HepG2 (cell line): ENCODE measurements around the gene GLG1. TPM values are rescaled to one million over a fixed set of nuclear protein-coding genes. Genes with fewer than 3 reads are reported as not detected.

ENCODE experiments used
- ATAC-seq: fragments of 200-7000 bp; cut with Tn5 transposase; 3 replicates; pipeline ENCODE4 v1.9.1; 2020; ENCODE audit warnings: mild to moderate bottlenecking, moderate library complexity
- BruUV-seq: library from RNA; stranded (reverse); fragments of 400-500 nt; replicated peaks from 2 replicates; lab custom pipeline; 2021; lab: Mats Ljungman, UMichigan
- CTCF ChIA-PET: fragments of 300-600 bp; formaldehyde crosslinking; extraction: SDS; loops from one replicate; lab custom pipeline; 2021; ENCODE audit warnings: low total read pairs, inconsistent platforms, low intra/inter-chr PET ratio; lab: Yijun Ruan, JAX
- POLR2A ChIA-PET: fragments of 350-600 bp; sonication (Branson Sonifier 250); formaldehyde crosslinking; loops from one replicate; lab custom pipeline; 2020; ENCODE audit warnings: antibody characterized with exemption, inconsistent platforms; lab: Yijun Ruan, JAX
- DNase-seq: peaks from one replicate; pipeline ENCODE4 v3.0.0-alpha.2; 2015; ENCODE audit warnings: low spot score
- FAIRE-seq: peaks from 3 replicates; lab custom pipeline; 2011; peaks lifted over from hg19 to GRCh38; lab: Jason Lieb, UNC
- H2AFZ ChIP-seq: one replicate; pipeline ENCODE4 v1.6.1; 2011; ENCODE audit warnings: low read length, inconsistent platforms
- H3K27ac ChIP-seq: fragments of 300-600 bp; 3 replicates; pipeline ENCODE4 v1.8.0; 2011; ENCODE audit warnings: mixed run types, mild to moderate bottlenecking, mixed read lengths, low read length, inconsistent platforms; ENCODE audit not compliant: insufficient read depth; ENCODE audit errors: extremely low read length
- H3K27me3 ChIP-seq, 2 experiments: fragments of 200-600 bp in 1 of 2; 2 replicates in 1 of 2; 3 replicates in 1 of 2; pipeline versions ENCODE4 v1.6.0 to v1.8.0; 2011; ENCODE audit warnings: low read length in 2 of 2, mild to moderate bottlenecking in 2 of 2, moderate library complexity in 2 of 2, inconsistent platforms in 1 of 2; ENCODE audit not compliant: insufficient read depth in 2 of 2, control insufficient read depth in 1 of 2
- H3K36me3 ChIP-seq, 2 experiments: fragments of 200-600 bp in 1 of 2; replicated peaks in 1 of 2; 2 replicates in 1 of 2; 3 replicates in 1 of 2; pipeline versions ENCODE4 v1.5.1 to v1.8.0; 2011; ENCODE audit warnings: low read length in 2 of 2, inconsistent platforms in 1 of 2; ENCODE audit not compliant: insufficient read depth in 2 of 2, control insufficient read depth in 1 of 2
- H3K4me1 ChIP-seq: 2 replicates; pipeline ENCODE4 v1.5.1; 2012; ENCODE audit warnings: low read length, inconsistent platforms; ENCODE audit not compliant: insufficient read depth
- H3K4me2 ChIP-seq: 2 replicates; pipeline ENCODE4 v1.6.0; 2011; ENCODE audit warnings: low read depth, low read length, inconsistent platforms
- H3K4me3 ChIP-seq, 3 experiments: fragments of 200-600 bp in 1 of 3; sonication (generic), shearing (Covaris generic) in 1 of 3; replicated peaks in 1 of 3; 2 replicates each; pipeline ENCODE4 v1.5.1; 2011 to 2016; ENCODE audit warnings: low read length in 3 of 3, inconsistent platforms in 2 of 3, low read depth in 2 of 3, mild to moderate bottlenecking in 2 of 3, control low read depth in 1 of 3, mixed read lengths in 1 of 3; ENCODE audit not compliant: insufficient read depth in 1 of 3
- H3K79me2 ChIP-seq: one replicate; pipeline ENCODE4 v1.6.1; 2011; ENCODE audit warnings: low read length, inconsistent platforms; ENCODE audit not compliant: insufficient read depth
- H3K9ac ChIP-seq: 2 replicates; pipeline ENCODE4 v1.6.0; 2011; ENCODE audit warnings: mild to moderate bottlenecking, low read depth, low read length, inconsistent platforms; ENCODE audit not compliant: insufficient read depth
- H3K9me3 ChIP-seq: 2 replicates; pipeline ENCODE4 v1.5.1; 2012; ENCODE audit warnings: mild to moderate bottlenecking, low read length
- H4K20me1 ChIP-seq: 2 replicates; pipeline ENCODE4 v1.6.0; 2011; ENCODE audit warnings: inconsistent platforms, mild to moderate bottlenecking, low read length, moderate library complexity; ENCODE audit not compliant: insufficient read depth
- ATF4 ChIP-seq, 2 experiments: fragments of 450-650 bp in 1 of 2; sonication (generic) in 1 of 2; formaldehyde crosslinking; IDR thresholded peaks; 2 replicates each; pipeline versions ENCODE4 v1.5.0 to v1.8.0; 2020 to 2022; ENCODE audit warnings: mild to moderate bottlenecking in 1 of 2, missing genetic modification reagents in 1 of 2
- DPF2 ChIP-seq: sonication (generic); formaldehyde crosslinking; IDR thresholded peaks from 2 replicates; pipeline ENCODE4 v1.4.0; 2020; ENCODE audit warnings: mild to moderate bottlenecking, low read depth, missing genetic modification reagents, borderline replicate concordance
- GPBP1L1 ChIP-seq: sonication (generic); formaldehyde crosslinking; IDR thresholded peaks from 2 replicates; pipeline ENCODE4 v1.5.0; 2020; ENCODE audit warnings: mild to moderate bottlenecking, missing genetic modification reagents
- PRPF4 ChIP-seq: fragments of 200-400 bp; formaldehyde crosslinking; IDR thresholded peaks from 2 replicates; pipeline ENCODE4 v1.6.1; 2016; ENCODE audit warnings: low read length, low read depth; ENCODE audit not compliant: poor library complexity, severe bottlenecking
- U2AF1 ChIP-seq: fragments of 200-400 bp; formaldehyde crosslinking; optimal IDR thresholded peaks from 2 replicates; pipeline ENCODE3; 2017; ENCODE audit warnings: mild to moderate bottlenecking, low read depth, low read length
- ZIK1 ChIP-seq: sonication (generic); formaldehyde crosslinking; IDR thresholded peaks from 2 replicates; pipeline ENCODE4 v1.5.0; 2020; ENCODE audit warnings: mild to moderate bottlenecking, low read depth, missing genetic modification reagents, borderline replicate concordance
- ZNF710 ChIP-seq: sonication (generic); formaldehyde crosslinking; IDR thresholded peaks from 2 replicates; pipeline ENCODE4 v1.5.0; 2020; ENCODE audit warnings: mild to moderate bottlenecking, missing genetic modification reagents, borderline replicate concordance
- WGBS: methylation state at CpG from one replicate; pipeline ENCODE4 v1.1.6; 2017; ENCODE audit warnings: low lambda C conversion rate; 5-methylcytosine and 5-hydroxymethylcytosine counted together
- in situ Hi-C: cut with HindIII; loops from 2 replicates; pipeline ENCODE4 v1.10.0; 2017; ENCODE audit warnings: low pct_unique_long_range_greater_than_20kb; ENCODE audit not compliant: extremely low pct_ligation_motif_present
- intact Hi-C: fragments of 100-400 bp; cut with micrococcal nuclease; formaldehyde crosslinking; loops from one replicate; pipeline ENCODE4 v1.10.0; 2022; ENCODE audit not compliant: unreplicated experiment
- polyA plus RNA-seq, 8 experiments: library from polyadenylated mRNA; depleted of rRNA in 3 of 8; stranded (reverse) in 7 of 8; unstranded in 1 of 8; fragments of >200 nt; fragmentation: Illumina TruSeq in 4 of 8; extraction: Trizol in 4 of 8; gene quantifications; 2 replicates each; pipeline versions ENCODE4 v1.2.1 to v1.2.3, GENCODE V29; 2011 to 2016; ENCODE audit warnings: low read depth in 4 of 8, missing spikeins in 1 of 8, mixed read lengths in 1 of 8; ENCODE audit not compliant: insufficient read depth in 1 of 8
- total RNA-seq, 5 experiments: library from RNA; depleted of rRNA; stranded (reverse); fragments of >200 nt; fragmentation: Illumina TruSeq; extraction: Trizol; gene quantifications; 2 replicates each; pipeline ENCODE4 v1.2.3, GENCODE V29; 2016; ENCODE audit warnings: low read depth in 1 of 5

GLG1 gene
- total and polyA plus RNA-seq, 2 of the 13 experiments (the other 11 are each of a cell fraction or from before 2014, with no cell fraction given), result 87.7 to 141 TPM

- Histone ChIP-seq H4K20me1 (no peaks in the 10 kb centered on the region), H3K9ac (no peak overlapping the region), H3K4me1 (peaks cover 6% of the 10 kb centered on the region), H3K27ac (no peak overlapping the region), H3K4me2 (no peak overlapping the region), H2AFZ (no peak overlapping the region), H3K36me3 (peaks cover 43 to 91% of the 10 kb centered on the region in 2 experiments), H3K9me3 (no peaks in the 10 kb centered on the region), H3K4me3 (no peak overlapping the region), H3K27me3 (no peaks in the 10 kb centered on the region)
- ATAC-seq (no peak), DNase-seq (no peak)
- CTCF ChIA-PET, result no interaction called here
- BruUV-seq, result TSS peak; percentile 38
- intact Hi-C loops, result loop anchor here (10.0 kb wide), 1 partner anchor 132 kb away; the partner anchor contains the start of gene GLG1
- TF ChIP-seq U2AF1 (no peak), PRPF4 (no peak), GPBP1L1 (CRISPR knock-in tag) (no peak), ZNF710 (CRISPR knock-in tag) (no peak), ZIK1 (CRISPR knock-in tag) (no peak), ATF4 (CRISPR knock-in tag; IDR thresholded peaks at IDR 0.05) (no peak), DPF2 (CRISPR knock-in tag) (no peak)
- TF ChIP-seq, all 625 proteins: peak for 0
- in situ Hi-C loops, result no loop called here
- H3K79me2 ChIP-seq, result no peaks in the 10 kb centered on the region
- whole genome bisulfite sequencing, result 98% methylated on average over 3 of the region's 3 CpGs
- POLR2A ChIA-PET, result no interaction called here
- no peak for FAIRE-seq
Measured at GRCh38 chr16:74472540-74472939, 134.4 kb downstream of the GLG1 start.
